HG02852 (cell line): ENCODE results near the gene HSPB3.
"Not testable (repeated sequence)": the region's sequence is repeated elsewhere in the genome, so short reads cannot be mapped to it uniquely, and the experiment has no call there.

Source experiments
- ATAC-seq: cut with Tn5 transposase; IDR thresholded peaks from one replicate; pipeline ENCODE4 v1.9.1; 2021; ENCODE audit warnings: mild to moderate bottlenecking, moderate library complexity; ENCODE audit not compliant: unreplicated experiment

Gene HSPB3

DNA sequence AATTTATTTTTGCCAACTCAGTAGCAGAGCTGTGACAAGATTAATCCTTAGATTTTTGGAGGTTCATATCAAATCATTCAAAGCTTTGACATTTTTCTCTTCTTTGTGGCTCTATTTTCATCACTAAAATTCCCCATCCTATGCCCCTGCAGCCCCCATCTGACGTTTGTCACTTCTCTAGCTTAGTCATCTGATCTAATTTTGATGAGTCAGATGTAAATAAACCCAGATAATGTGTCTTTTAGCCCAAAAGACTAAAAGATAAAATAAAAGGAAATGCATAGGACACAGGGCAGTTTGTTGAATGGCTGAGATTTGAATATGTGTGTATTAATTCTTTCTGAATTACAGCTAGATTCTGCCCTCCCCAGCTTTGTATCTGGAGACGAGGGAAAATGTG is 897 bp upstream of the HSPB3 start:
- ATAC-seq, result no peak

DNA sequence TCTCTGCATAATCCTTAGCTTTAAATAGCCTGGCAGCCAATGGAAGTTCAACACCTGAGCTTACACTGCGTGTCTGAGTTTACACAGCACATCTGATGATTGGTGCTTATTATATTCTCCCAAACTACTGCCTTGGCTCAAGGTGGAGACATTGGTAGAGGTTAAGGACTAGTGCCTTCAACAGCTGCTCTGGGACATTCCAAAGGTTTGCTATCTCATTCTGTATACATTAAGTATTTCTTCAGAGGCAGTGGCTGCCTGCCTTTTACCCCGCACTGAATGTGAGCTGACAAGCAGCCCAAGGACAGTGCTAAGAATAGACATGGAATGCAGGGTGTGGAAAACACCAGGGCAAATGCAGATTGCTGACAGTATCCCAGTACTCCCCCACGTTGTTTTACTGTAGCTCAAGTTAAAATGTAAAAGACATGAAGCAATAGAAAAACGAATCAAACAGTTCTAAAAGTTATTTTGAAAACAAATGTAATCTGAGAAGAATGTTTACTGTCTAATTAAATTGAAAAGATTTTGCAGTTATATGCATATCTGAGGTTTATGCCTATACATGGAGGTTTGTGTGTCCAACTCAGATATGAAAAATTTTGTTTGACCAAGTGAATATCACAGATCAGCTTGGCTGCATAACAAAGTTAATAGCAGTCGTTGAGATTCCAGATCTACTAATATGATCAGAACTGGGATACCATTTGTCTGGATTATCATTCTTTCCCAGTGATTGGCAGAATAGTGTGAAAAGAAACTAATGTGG is 1.8 kb downstream of the HSPB3 start:
- no peak for ATAC-seq

DNA sequence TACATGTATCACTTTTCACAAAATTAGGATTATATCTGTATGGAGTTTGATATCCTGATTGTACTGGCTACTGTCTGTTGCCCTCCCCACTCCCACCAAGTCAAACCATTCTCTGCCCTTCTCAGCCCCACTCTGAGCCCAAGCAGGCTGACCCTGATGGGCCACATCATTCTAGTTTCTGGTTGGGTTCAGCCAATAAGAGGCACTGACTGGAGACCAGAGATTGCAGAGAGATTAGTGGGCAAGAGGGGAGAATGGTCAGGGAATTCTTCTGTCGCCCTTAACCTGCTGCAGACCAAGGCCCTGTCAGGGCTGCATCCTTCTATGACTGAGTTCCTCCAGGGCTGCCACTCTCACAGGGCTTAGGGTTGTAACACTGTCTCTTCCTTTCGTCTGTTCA is 2.7 kb downstream of the HSPB3 start:
- ATAC-seq, result no peak

DNA sequence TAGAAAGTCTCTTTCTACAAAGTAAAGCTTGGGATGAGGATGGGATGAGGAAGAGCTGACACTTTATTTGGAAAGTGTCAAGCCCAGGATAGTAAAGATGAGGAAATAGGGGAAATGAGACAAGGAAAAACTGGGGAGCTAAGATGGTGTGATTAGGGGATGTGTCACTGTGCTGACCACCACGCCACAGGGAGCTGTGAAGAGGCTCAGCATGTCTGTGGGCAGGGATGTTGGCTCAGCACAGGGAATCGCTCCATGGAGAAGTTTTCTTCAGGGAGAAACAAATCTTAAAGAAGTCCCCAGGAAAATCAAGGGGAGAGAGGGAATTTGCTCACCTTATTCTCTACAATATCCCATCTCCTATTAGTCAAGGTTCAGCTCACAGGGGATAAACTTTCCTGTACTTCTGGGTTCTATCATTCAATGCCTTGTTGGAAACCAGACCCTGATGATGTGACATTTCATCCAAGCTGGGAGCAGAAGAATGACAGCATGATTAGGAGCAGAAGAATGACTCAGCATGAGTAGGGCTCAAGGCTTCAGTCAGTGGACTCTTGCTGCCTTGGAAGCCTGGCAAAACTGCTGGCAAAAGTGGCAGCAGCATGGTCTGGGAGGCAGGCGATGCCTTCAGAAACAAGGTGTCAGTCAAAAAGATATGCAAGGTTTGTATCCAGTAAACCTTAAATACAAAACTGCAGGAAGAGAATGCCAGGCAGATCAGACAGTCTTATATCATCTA is 4.9 kb downstream of the HSPB3 start:
- ATAC-seq, result no peak

DNA sequence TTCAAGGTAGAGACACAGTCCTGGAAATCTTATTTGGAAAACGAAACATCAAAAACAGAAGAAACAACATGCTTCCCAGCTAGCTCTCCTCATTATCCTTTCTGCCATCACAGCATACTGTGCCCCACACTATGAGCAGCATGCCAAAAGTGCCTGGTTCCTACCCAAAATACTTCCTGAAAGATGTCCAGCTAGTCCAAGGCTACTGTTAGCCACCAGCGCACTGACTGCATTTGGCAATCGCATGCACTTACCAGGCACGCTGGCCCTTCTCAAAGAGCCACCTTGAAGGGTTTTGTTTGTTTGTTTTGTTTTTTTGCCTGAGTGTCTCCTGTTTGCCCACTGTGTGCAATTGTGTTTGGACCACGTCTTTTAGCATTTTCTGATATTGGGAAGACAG is 6.8 kb downstream of the HSPB3 start:
- ATAC-seq, result no peak

DNA sequence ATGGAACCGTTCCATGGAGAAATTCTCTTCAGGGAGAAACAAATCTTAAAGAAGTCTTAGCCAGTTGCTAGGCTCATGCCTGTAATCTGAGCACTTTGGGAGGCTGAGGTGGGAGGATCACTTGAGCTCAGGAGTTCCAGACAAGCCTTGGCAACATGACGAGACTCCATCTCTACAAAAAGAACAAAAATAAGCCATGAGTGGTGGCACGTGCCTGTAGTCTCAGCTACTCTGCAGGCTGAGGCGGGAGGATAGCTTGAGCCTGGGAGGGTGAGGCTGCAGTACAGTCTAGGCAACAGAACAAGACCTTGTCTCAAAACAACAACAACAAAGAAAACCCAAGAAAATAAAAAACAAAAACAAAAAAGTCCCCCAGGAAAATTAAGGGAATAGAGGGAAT is 8.2 kb downstream of the HSPB3 start:
- ATAC-seq, result no peak

DNA sequence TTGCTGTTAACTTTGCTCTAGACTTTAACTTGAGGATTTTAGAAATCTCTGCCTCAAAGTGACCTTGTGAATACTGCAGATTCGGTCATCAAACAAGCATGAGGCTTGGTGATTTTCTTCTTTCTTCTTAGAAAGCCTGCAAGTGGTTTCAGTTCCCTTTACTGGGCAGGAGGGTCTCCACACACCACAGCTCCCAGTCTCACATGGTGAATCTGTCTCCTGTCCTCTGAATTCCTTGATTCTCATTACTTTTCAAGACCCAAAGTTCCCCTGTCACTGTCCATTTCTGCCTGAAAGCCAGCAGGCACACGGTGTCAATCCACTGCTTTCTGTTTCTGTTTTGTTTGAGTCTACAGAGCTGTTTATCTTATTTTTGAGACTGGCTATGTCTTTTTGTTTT is 14.1 kb downstream of the HSPB3 start:
- peak; percentile 91 for ATAC-seq

DNA sequence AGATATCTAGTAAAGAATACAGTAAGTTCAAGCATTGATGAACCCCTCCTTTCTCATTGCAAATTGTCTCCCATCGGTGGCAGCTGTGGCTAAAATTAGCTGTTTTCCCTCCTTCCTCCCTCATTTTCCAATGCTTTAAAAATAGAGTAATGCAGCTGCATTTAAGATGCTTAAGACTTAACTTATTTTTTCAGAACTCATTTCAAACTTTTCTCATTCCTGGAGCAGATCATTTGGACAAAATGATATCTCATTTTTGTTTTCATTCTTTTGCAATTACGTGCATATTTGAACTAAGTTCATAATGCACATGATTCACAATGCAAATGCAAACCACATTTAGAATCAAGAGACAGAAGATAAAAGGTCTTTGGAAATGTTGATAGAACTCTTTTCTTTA is 14.6 kb downstream of the HSPB3 start:
- ATAC-seq, result no peak

DNA sequence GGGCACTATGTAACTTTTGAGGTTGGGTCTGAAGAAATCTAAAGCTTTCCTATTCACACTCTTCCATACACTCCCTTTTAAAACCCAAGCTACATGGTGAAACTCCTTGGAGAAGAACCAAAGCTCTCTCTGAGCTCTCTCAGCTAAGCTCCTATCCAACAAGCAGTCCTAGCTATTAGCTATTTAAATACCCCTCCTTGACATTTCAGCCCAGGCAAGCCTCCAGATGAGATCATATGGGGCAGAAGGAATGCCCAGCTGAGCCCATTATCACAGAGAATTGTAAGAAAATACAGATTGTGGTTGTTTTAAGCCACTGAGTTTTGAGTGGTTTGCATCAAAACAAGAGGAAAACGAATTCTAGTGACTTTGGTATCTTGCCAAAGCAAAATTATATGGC is 15.2 kb downstream of the HSPB3 start:
- ATAC-seq, result no peak

DNA sequence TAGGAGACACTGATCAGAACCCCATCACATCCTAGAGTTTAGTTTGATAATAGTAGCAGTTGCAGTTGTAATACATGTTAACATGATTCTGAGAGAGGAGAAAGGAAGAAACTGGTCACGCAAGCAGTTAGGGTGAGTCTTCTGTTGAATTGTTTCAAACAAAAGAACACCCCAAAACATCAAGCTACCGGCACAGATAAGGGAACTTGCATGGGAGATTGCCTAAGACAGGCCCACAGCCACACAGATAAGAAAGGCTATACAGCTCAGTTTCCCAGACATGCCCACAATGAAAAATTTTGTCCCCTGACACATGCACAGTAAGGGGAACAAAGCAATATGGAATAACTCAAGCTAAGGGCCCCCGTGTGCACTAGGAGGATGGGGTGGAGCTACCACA is 15.9 kb downstream of the HSPB3 start:
- ATAC-seq, result no peak

DNA sequence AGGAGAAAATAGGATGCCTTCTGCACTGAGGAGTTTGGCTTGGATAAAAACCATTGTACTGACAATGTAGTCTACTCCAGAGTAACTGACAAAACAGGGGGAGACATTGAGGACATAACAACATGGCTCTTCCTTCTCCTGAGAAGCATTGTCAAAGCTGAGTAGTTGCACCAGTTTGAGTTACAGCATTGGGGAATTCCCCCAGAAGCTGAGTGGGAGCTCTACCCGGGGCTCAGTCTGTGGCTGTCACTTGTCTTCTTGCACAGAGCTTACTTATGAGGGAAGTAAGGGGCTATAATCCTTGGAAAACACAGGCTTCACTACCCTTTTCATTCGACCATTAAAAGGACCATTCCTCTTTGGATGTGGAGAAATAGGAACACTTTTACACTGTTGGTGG is 21.2 kb downstream of the HSPB3 start:
- no peak for ATAC-seq

DNA sequence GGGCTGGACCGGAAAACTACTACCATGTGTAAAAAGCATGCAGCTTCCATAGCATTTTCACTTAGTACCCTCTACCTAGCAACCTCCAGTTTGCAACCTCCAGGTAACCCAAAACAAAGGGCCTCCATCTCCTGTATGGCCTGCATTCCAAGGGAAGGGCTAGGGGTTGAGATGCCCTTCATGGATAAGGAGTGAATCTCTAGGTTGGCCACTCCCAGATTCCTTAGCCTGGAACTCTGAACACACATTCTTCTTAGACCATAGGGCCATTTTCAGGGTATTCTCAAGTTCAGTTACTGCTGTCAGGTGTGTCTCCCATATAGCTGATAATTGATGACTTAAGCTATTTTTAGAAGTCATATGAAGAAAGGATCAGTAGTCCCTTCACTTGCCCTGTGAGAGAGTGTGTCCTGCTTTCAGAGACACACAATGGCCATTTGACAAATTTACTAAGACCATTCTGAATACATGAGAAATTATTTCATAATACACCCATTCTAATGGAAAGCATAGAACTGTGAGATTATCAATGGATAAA is 22.5 kb downstream of the HSPB3 start:
- ATAC-seq, result no peak

DNA sequence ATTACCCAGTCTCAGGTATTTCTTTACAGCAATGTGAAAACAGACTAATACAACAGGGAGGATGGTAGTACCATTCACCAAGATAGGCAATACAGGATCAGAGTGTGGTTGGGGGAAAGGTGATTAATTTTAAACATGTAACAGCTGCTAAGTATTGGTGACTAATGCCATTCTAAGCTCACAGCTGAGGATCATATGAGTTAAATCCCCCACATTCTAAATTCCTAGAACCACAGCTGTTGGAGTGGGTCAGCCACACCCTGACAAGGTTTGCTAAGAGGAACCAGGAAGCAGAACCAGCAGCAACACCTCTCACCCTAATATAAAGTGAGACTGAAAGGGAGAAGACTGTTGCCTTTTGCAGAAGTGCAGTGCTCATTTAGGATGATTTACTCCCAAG is 24.8 kb downstream of the HSPB3 start:
- ATAC-seq, result no peak

DNA sequence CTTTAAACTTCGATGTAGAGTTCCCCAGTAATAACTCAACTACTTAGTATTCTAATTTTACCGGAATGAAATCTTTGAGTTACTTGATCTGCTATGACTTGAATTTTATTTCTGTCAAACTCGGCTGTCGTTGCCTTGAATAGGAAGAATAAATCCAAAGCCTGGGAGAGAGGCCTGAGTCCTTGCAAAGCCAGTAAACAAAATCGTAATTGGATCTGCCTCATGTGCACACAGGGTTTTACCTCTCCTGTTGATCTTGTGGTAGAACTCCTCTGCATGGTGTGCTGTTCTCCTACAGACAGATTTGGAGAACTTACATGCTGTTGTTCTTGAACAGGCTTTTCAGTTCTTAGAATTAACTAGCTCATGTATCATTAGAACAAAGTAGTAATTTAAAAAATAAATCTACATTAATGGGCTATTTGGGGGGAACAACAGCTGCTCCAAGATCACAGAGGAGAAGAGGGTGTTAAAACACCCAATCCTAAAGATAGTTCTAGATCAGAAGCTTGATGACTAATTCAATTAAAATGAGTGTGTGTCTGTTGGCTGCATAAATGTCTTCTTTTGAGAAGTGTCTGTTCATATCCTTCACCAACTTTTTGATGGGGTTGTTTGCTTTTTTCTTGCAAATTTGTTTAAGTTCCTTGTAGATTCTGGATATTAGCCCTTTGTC is 28.9 kb downstream of the HSPB3 start:
- ATAC-seq, result no peak

DNA sequence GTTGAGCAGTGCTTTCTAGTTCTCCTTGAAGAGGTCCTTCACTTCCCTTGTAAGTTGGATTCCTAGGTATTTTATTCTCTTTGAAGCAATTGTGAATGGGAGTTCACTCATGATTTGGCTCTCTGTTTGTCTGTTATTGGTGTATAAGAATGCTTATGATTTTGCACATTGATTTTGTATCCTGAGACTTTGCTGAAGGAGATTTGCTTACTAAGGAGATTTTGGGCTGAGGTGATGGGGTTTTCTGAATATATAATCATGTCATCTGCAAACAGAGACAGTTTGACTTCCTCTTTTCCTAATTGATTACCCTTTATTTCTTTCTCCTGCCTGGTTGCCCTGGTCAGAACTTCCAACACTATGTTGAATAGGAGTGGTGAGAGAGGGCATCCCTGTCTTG is 30.2 kb downstream of the HSPB3 start:
- not testable (repeated sequence) for ATAC-seq

DNA sequence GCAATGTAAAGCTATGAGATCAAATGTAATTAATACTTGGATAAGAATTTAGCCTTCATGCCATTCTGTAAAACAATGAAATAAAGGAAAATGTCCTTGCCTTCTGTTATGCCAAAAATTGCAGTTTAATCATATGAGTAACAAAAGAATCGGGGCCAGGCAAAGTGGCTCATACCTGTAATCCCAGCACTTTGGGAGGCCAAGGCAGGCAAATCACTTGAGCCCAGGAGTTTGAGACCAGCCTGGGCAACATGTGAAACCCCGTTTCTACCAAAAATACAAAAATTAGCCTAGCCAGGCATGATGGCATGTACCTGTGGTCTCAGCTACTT is 34.1 kb downstream of the HSPB3 start:
- not testable (repeated sequence) for ATAC-seq

DNA sequence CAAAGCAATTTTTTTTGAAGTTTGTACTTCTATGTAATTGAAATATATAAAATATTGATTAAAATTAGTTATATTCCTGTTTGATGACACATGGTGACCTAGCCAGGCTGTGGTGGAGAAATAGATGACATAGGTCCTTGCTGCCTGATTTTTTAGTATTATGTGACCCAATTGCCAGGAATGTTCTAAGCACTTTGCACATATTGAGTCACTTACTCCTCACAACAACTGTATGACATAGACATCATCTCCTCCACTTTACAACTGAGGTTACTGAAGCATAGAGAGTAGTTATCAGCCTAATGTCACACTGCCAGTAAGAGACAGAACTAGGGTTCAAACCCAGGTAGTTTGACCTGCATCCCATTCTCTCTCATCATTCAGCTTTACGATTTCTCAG is 35.8 kb downstream of the HSPB3 start:
- ATAC-seq, result no peak

DNA sequence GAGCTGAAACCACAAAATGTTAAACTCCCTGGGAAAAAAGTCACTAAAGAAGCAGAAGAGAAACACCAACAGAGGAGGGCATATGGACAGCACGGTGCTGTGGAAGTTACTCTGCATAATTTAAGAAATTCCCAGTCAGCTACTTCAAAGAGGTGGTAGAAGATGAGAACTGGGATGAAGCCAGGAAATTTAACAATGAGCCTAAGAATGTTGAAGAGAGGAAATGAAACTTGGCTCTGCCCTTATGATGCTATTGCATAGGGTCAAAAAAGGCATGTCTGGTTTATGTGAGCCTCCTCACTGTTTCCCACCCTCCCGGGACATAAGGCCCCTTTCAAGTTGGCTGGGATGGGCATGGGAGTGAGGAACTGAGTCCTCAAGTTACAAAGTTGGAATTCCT is 36.7 kb downstream of the HSPB3 start:
- no peak for ATAC-seq

DNA sequence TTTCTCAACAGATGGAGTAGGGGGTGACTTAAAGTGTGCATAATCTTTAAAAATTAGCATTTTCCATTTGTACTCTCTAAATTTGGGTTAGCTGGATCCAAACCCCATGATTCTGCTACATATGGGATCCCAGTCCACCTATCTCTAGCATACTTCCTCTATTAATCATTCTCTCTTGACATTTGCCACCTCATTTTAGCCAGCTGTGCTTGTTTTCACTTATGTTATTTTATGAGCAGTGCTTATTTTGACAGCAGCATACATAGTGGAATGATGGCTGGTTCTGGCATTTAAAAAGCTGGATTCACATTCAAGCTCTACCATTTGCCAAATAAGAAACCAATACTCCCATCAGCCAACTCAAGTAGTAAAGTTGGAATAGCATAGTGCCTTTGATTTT is 39.5 kb downstream of the HSPB3 start:
- no peak for ATAC-seq
